ENCODE data around the gene OXNAD1.

GRCh38 chr3:16308727-16309126, 43.7 kb downstream of the OXNAD1 start:
- TF ChIP-seq EZH2phosphoT487 (IDR thresholded peaks at IDR 0.05; ENCODE audit: borderline replicate concordance, low read depth, low read length): no peak
- TF ChIP-seq, protein P1, sequence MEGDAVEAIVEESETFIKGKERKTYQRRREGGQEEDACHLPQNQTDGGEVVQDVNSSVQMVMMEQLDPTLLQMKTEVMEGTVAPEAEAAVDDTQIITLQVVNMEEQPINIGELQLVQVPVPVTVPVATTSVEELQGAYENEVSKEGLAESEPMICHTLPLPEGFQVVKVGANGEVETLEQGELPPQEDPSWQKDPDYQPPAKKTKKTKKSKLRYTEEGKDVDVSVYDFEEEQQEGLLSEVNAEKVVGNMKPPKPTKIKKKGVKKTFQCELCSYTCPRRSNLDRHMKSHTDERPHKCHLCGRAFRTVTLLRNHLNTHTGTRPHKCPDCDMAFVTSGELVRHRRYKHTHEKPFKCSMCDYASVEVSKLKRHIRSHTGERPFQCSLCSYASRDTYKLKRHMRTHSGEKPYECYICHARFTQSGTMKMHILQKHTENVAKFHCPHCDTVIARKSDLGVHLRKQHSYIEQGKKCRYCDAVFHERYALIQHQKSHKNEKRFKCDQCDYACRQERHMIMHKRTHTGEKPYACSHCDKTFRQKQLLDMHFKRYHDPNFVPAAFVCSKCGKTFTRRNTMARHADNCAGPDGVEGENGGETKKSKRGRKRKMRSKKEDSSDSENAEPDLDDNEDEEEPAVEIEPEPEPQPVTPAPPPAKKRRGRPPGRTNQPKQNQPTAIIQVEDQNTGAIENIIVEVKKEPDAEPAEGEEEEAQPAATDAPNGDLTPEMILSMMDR (conservative IDR thresholded peaks at IDR 0.05; ENCODE audit: low read length): no peak

Measured in OCI-LY7 (cell line).